ENCODE data around the gene COX7A2.

The COX7A2 gene

GRCh38 chr6:75219263-75219662 is 24.3 kb downstream of the COX7A2 start:
- DNase-seq = no peak

GRCh38 chr6:75217193-75217592 is 26.4 kb downstream of the COX7A2 start:
- DNase-seq = no peak

GRCh38 chr6:75215291-75215690 is 28.3 kb downstream of the COX7A2 start:
- DNase-seq = no peak

GRCh38 chr6:75213732-75214131 is 29.9 kb downstream of the COX7A2 start:
- DNase-seq = no peak

GRCh38 chr6:75213112-75213511 is 30.5 kb downstream of the COX7A2 start:
- no peak for DNase-seq

- no peak for DNase-seq
Measured at GRCh38 chr6:75211920-75212590, 31.5 kb downstream of the COX7A2 start.

GRCh38 chr6:75210885-75211739 is 32.5 kb downstream of the COX7A2 start:
- DNase-seq = peak; percentile 28 to 58

GRCh38 chr6:75209184-75209723 is 34.3 kb downstream of the COX7A2 start:
- no peak for DNase-seq

- DNase-seq = peak; percentile 48 to 56
Measured at GRCh38 chr6:75208298-75209183, 35.1 kb downstream of the COX7A2 start.

GRCh38 chr6:75206576-75207342 is 36.8 kb downstream of the COX7A2 start:
- no peak for DNase-seq

- DNase-seq = no peak
Measured at GRCh38 chr6:75205776-75206575, 37.6 kb downstream of the COX7A2 start, which contains the start of gene COL12A1. COL12A1 (minus strand) TSS chr6:75206053; CDS start chr6:75202792, 3,261 bp downstream.

GRCh38 chr6:75204959-75205775 is 38.4 kb downstream of the COX7A2 start:
- no peak for DNase-seq

- peak; percentile 7 to 36 for DNase-seq
Measured at GRCh38 chr6:75204217-75204958, 39.2 kb downstream of the COX7A2 start.

GRCh38 chr6:75203721-75204120 is 39.9 kb downstream of the COX7A2 start:
- no peak for DNase-seq

- DNase-seq = no peak
Measured at GRCh38 chr6:75202676-75203131, 40.9 kb downstream of the COX7A2 start.

GRCh38 chr6:75201901-75202672 is 41.5 kb downstream of the COX7A2 start:
- DNase-seq = no peak

- DNase-seq = no peak
Measured at GRCh38 chr6:75201021-75201420, 42.6 kb downstream of the COX7A2 start.

- no peak for DNase-seq
Measured at GRCh38 chr6:75199889-75200288, 43.7 kb downstream of the COX7A2 start.

All from NCI-H446 (cell line).